GM18502 (cell line): ENCODE results near the gene CMBL.
"Not testable (repeated sequence)": the region's sequence is repeated elsewhere in the genome, so short reads cannot be mapped to it uniquely, and the experiment has no call there.

Experiments used
- ATAC-seq: cut with Tn5 transposase; IDR thresholded peaks from one replicate; pipeline ENCODE4 v1.9.1; 2021; ENCODE audit warnings: mild to moderate bottlenecking; ENCODE audit not compliant: unreplicated experiment, poor library complexity

Gene CMBL

DNA sequence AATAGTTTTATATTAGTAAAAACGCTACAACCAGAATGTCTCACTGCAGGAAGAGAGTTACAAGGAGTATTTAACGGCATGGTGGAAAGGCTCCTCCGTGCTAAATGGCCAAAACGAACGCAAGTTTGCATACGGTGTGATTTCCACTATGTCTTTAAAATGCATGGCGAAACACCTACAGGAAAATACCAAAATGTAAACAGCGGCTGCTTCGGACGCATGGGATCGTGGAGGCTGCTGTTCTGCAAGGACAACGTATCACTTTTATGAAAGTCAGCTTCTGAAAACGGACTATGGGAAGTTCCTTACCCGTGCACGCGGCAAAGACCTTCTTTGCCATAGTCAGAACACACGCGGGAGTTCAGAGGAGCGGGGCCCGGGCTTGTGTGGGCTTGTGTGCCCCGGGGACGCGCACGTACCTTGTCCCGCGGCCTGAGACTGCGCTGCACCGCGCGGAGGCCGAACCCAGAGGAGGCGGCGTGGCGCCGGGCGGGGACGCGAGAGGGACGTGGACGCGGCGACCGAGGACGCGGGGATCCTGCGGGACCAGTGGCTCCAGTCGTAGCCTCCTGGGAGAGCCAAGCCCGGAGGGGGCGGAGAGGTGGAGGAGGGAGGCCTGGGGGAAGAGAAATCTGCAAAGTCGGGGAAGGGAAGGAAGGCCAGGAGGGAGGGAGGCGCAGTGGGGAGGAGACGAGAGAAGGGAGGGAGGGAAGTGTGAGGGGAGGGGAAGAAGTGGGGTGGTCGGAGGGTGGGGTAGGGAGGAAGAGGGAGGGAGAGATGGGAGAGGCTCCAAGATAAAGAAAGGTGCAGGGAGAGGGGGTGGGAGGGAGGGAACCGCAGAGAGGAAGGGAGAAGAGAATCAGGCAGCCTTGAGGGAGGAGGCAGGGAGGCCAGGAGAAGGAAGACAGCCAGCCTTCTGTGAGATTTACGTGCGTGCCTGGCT, at the start of gene CMBL:
CMBL (minus strand) TSS at position 697 of the 943 bp plus-strand sequence. CDS start 17,140 bp downstream, outside the sequence.
- peak; percentile 81 for ATAC-seq

DNA sequence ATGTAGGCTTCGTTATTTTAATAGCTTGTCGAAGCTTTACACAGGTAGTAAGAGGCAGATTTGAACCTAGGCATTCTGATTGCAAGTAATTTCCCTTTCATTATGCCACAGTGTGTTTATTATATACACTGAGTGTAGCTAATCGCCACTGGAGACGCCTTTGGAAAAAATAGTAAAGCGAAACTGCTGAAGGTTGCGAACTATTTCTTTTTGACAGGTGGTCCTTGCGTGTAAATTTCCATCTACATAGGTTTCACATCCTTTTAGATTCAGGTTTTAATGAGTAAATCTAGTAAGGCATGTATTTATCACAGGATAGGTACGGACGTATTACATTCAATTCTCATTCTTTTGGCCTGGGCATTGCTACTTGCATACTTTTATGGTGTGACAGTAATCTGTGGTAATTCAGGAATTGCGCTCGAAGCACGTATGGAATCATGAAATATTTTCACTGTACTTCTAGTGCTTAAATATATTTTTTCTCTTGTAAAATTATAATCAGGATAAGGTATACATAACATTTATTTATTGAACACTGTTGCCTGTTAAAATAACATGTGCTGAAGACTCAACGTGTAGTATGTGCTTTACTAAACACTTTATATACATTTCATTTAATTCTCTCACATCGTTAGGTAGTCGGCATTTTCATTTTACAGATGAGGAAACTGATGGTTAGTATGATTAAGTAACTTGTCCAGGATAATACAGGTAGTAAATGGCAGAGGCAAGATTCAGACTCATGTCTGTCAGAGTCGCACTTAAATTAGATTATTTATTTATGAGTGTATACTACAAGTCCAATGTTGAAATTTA, 47.6 kb upstream of the CMBL start:
- no peak for ATAC-seq

DNA sequence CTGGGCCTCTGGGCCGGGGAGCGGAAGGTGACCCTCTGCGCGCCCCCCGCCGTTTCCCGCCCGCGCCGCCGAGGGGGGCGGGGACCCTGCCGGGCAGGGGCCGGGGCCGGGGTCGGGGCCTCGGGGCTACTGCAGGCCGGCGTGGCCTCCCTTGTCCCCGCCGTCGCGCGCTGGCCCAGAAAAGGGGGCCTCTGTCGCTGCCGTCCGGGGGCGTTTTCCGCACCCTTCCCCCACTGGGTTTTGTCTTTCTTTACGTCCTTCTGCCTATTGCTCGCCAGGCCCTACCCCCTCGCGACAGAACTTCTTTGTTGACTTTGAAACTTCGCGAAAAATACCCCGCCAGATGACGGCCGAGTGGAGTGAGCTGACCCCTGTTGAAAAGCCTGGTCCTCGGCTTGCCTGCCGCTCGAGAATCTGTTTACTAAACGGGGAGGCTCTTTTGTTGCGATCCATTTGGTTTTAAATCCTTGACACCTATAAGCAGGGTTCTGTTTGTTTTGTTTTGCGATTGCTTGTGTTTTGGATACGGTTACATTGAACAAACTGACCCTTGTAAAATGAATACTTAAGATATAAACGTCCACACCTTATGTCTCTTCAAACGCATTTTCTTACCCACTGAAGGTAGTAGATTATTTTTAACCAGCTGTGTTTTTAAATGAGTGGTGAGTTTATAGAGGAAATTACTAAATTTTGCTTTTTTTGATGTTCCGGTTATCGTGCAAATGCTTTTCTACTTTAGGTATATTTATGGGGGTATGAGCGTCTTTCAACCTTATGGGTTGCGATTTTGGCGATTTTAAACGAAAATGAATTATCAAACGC, 46.6 kb upstream of the CMBL start:
- peak; percentile 18 for ATAC-seq

DNA sequence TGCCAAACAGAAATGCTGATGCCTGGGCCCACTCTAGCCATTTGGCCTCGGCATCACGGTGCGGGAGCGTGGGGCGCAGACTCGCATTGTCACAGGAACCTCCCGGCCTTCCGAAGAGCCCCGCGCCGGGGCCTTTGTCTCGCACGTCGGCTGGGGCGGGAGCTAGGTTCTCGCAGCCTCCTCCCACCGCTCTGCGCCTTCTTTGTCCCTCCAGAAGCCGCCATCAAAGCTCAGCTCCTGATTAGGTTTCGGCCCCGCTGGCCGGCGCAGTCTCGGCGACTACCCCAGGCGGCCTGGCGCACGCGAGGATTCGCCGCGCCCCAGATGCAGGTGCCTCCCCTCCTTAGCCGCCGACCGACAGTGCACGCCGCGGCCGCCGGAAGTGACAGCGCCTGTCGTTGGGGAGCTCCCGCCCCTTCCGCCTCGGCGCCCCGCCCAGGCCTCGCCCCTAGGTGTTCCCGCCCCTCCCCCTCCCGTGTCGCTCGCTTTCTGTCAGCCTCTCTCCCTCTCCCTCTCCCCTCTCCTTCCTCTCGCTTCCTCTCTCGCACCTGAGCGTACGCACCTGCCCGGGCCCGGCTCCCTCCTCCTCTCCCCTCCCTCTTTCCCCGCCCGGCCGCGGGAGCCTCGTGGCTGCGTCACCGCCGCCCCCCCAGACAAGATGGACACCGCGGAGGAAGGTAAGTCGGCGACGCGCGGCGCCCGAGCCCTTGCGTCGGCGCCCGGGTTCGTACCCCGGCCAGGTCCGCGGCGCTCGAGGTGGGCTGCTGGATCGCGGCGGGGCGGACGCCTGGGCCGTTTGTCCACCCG, 45.7 kb upstream of the CMBL start, which contains the start of gene MARCHF6:
MARCHF6 (plus strand) TSS at position 455 of the 807 bp plus-strand sequence; CDS start at position 659, 204 bp downstream.
- ATAC-seq, result peak; percentile 85

DNA sequence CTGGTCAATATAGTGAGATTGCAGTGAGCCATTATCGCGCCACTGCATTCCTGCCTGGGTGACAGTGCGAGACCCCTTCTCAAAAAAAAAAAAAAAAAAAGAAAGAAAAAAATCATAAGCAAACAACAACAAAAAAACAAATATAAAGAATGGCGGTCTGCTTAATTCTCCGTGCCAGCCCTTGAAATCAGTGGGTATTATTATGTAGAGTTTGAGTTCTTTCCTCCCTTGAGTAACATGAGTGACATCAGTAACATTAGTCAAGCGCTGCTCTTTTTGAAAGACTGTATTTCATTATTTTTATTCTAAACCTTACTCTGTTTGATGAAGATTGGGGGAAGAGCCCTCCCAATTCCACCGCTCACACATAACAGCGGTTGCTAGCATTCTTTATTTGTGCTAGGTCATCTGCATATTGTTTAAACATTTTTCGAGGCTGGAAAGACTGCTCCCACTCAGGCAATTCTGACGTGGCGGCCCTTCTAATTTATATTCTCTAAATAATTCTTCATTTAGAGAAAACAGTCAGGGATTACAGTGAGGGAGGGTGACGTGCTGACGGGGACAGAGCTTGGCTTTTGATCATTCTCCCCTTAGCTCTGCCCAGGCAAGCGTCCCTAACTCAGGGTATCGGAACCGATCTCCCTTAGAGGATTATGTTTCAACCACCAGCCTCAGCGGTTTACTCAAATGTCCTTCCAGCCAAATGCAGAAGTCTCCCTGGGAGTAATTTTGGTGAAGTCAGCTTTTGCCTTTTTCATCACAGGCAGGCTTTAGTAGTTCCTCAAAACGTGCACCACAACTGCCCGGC, 44.9 kb upstream of the CMBL start:
- ATAC-seq, result no peak

DNA sequence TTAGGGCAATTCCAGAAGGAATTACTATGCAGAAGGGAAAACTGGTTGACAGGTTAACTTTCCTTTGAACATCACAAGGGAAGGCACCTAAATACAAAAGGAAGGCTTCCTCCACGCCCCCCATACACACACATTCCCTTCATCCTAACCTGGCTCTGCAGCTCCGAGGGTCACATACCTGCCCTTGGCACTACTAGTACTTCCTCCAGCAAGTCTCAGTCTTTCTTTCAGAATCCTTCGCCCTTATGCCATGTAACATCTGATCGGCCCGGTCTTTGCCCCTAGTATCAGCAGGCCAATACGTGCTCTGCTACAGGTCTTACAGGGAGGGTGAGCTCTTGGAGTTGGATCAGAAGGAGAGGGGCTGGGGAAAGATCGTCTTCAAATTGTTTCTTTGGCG, 44.2 kb upstream of the CMBL start:
- no peak for ATAC-seq

DNA sequence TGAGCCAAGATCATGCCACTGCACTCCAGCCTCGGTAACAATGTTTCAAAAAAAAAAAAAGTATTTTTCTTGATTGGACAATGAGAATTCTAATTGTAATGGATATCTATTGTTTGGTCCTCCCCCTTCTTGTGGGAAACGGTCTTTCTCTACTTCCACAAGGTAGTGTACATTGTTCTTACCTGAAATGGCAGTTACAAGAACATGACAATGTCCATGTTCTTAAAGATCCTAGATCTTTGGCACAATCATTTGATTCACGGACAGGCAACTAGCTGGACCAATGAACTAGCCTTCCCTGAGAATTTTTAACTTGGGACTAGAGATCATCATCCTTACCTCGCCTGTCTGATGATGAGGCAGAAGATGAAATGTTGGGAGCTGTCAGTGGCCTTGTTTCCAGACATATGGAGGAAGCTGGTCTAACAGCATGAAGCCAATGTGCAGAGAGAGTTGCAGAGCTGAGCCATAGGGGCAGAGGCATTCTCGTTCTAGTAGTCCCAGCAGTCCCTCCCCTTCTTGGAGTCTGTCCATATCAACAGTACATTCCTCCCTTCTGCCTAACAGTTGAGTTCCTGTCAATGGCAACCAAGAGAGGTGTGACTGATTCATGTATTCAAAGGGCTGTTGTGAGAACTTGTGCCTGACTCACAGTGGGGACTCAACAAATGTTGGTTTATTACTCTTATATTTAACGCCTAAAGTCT, 43.6 kb upstream of the CMBL start:
- no peak for ATAC-seq

DNA sequence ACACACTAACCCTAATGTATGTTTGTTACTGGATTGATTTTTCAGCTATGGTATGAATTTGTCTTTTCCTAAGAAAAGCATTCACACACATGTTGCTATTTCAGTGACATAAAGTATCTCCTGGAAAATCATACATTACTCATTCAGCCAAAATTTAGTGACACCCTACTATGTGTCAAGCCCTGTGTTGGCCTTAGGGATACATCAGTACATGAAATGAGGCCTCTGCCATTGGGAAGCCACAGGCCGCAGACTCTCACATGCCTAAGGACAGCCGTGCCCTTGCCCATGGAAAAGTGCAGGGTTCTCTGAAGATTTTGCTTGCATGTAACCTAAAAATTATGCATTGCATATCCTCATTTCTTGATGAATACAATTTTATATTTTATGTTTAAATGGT, 40.6 kb upstream of the CMBL start:
- ATAC-seq, result no peak

DNA sequence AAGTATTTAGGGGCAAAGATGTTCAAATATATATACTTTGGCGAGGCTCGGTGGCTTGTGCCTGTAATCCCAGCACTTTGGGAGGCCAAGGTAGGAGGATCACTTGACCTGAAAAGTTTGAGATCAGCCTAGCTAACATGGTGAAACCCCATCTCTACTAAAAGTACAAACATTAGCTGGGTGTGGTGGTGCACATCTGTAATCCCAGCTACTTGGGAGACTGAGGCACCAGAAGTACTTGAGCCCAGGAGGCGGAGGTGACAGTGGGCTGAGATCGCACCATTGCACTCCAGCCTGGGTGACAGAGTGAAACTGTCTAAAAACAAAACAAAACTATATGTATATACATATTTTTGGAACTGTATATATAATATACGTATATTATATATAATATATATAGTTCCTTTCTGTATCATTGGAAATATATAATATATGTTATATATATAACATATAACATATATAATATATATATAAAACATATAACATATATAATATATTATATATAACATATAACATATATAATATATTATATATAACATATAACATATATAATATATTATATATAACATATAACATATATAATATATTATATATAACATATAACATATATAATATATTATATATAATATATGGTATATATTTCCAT, 36.9 kb upstream of the CMBL start:
- not testable (repeated sequence) for ATAC-seq

DNA sequence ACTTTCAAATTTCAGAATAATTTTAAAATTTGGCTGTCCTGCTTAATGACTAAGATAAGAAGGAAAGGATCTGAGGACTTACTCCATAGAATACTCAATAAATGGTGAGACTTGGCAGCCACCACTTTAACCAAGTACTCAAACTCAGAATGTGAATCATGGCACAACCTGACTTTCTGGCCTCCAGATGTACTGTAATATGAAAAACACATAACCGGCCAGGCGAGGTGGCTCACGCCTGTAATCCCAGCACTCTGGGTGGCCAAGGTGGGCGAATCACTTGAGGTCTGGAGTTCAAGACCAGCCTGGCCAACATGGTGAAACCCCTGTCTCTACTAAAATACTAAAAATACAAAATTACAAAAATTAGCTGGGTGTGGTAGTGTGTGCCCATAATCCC, 35.8 kb upstream of the CMBL start:
- no peak for ATAC-seq

DNA sequence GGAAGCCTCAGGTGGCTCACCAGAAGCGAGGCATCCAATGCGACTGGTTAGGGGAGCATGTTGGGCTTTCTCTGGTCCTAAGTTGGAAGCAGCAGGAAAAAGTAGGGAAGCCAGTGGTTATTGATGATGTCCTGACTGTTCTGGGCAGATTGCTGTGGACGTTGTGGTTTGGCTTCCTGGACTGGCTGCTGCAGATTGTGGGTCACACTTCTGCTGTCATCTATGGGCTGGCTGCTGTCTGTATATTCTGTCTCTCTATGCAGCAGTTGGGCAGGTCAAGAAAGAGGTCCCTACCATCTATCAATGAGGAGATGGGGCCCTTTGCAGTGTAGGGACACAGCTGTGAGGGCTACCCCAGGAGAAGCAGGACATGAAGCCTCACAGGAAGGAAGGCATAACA, 32.3 kb upstream of the CMBL start:
- ATAC-seq, result no peak

DNA sequence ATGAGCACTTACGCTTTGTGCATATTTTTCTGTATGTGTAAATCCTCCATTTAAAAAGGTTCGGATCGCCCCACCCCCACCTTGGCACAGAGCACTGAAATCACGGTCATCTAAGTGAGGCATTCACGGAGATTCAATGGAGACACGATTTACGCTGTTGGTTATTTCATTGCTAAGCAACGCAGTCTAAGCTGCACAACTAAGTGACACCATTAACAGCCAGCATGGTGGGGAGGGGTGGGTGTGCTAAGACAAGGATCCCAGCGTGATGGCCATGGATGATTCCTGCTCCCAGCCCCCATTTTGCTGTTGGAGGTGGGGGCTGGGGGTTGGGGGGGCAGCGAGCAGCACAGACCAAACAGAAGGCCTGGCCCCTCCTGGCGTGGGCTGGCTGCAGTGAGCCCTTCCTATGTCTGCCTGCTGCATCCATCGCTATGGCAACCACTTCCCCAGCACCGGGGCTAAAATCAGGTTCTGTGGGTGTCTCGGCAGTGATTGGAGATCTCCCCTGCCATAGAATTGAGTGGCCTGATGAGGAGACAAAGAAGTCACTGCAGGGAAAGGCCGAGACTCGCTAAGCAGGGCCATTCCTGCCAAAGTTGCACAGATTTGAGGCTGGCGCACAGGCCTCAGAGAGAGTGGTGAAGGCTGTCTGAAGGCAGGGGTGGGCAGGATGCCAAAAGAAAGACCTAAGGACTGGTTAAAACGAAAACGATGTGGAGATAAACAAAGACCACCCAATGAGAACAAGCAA, 31.5 kb upstream of the CMBL start:
- no peak for ATAC-seq

DNA sequence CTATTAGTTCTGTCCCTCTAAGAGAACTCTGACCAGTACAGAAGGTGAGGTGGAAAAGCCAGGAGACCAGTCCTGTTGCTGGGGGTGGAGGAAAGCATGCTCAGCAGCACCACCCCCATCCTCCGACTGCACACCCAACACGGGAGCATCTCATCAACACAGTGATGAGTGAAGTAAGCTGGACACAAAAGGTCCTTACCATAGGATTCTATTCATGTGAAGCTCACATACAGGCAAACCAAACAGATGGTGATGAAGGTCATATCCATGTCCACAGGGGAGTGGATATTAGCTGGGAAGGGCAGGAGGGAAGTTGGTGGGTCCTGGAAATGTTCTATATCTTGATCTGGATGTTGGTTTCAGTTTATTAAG, 31.0 kb upstream of the CMBL start:
- ATAC-seq, result no peak

DNA sequence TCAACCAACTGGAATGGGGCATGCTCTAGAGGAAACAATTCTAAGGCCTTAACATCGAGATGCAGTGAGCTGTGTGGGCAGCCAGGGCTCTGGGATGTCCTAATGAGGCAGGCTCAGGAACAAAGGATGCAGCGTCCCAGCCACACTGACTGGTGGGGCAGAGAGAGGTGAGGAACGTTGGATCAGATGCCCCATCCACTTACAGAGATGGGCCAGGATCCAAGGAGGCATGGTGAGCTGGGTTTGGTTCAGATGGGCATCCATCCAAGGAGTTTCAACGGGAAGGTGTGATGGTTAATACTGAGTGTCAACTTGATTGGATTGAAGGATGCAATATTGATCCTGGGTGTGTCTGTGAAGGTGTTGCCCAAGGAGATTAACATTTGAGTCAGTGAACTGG, 30.3 kb upstream of the CMBL start:
- ATAC-seq, result no peak

DNA sequence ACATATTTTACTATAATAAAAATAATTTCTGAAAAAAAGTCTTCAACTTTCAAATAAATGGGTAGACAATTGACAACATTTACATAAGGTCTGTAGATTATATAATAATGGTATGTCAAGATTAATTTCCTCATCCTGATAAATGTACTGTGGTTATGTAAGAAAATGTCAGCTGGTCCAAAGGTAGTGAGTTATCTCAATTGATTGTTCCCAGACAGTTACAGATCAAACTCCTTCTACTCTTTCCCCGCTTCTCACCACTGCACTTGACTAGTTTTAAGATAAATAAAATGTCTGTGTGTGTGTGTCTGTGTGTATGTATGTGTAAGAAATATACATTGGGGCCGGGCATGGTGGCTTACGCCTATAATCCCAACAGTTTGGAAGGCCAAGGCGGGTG, 29.4 kb upstream of the CMBL start:
- no peak for ATAC-seq

DNA sequence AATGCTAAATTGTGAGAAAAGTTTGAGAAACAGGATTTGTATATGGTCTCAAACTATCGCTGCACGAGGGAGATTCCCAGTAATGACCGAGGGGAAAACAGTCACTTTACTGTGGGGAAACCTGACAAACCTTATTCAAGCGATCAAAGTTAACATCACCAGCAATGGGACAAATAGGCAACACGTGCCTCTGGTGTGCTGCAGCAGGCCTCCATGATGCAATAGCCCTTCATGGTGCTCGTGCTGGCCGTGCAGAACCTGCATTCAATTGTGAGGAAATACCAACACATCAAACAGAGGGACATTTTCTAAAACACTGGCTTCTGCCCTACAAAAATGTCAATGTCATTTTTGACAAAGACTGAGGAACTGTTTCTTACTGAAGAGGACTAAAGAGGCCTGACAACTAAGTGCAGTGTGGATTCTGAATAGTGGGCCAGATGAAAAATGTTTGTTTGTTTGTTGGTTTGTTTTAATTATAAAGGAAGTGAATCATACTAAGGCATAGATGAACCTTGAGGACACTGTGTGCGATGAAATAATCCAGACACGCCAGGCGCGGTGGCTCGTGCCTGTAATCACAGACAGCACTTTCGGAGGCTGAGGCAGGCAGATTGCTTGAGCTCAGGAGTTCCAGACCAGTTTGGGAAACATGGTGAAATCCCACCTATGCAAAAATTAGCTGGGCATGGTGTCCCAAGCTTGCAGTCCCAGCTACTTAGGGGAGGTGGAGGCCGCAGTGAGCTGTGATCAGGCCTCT, 28.2 kb upstream of the CMBL start:
- no peak for ATAC-seq
